Osteoblast (primary cell): Measurements from ENCODE around the gene FHIT. TPM values are rescaled to one million over a fixed set of nuclear protein-coding genes. Genes with fewer than 3 reads are reported as not detected.

Experiments used
- DNase-seq: peaks from one replicate; pipeline ENCODE4 v3.0.0; 2011; ENCODE audit warnings: low spot score, mixed read lengths; ENCODE audit not compliant: insufficient read length; ENCODE audit errors: missing footprints
- H2AFZ ChIP-seq: 2 replicates; pipeline ENCODE4 v1.6.0; 2011; ENCODE audit warnings: mild to moderate bottlenecking, low read length
- H3K27ac ChIP-seq: 2 replicates; pipeline ENCODE4 v1.5.1; 2011; ENCODE audit warnings: mild to moderate bottlenecking, low read depth, low read length, moderate library complexity
- H3K27me3 ChIP-seq: 2 replicates; pipeline ENCODE4 v1.6.0; 2012; ENCODE audit warnings: mild to moderate bottlenecking, control low read depth, inconsistent platforms, low read length, moderate library complexity; ENCODE audit not compliant: insufficient read depth
- H3K36me3 ChIP-seq: 2 replicates; pipeline ENCODE4 v1.5.1; 2011; ENCODE audit warnings: mild to moderate bottlenecking, low read length, control low read depth, moderate library complexity; ENCODE audit not compliant: insufficient read depth
- H3K4me1 ChIP-seq: 2 replicates; pipeline ENCODE4 v1.5.1; 2011; ENCODE audit warnings: mild to moderate bottlenecking, low read length, control low read depth, moderate library complexity; ENCODE audit not compliant: insufficient read depth
- H3K4me2 ChIP-seq: 2 replicates; pipeline ENCODE4 v1.6.0; 2011; ENCODE audit warnings: mild to moderate bottlenecking, low read length; ENCODE audit not compliant: insufficient read depth
- H3K4me3 ChIP-seq: fragments of 200-600 bp; sonication (generic); 3 replicates; pipeline ENCODE4 v1.5.1; 2012; ENCODE audit warnings: mild to moderate bottlenecking, low read length, inconsistent platforms; ENCODE audit not compliant: insufficient read depth
- H3K79me2 ChIP-seq: 2 replicates; pipeline ENCODE4 v1.6.0; 2012; ENCODE audit warnings: mild to moderate bottlenecking, low read length, control low read depth, inconsistent platforms; ENCODE audit not compliant: insufficient read depth
- H3K9me3 ChIP-seq: 2 replicates; pipeline ENCODE4 v1.5.1; 2011; ENCODE audit warnings: low read depth, low read length, control low read depth
- H4K20me1 ChIP-seq: 2 replicates; pipeline ENCODE4 v1.6.0; 2012; ENCODE audit warnings: mild to moderate bottlenecking, low read length, control low read depth; ENCODE audit not compliant: insufficient read depth
- total RNA-seq: library from RNA; depleted of rRNA; stranded (reverse); fragments of >200 nt; gene quantifications from 2 replicates; pipeline ENCODE4 v1.2.3, GENCODE V29; 2012
- TF ChIP-seq, protein P1 (sequence below): IDR thresholded peaks from 2 replicates; pipeline ENCODE4 v1.5.1; 2011; ENCODE audit warnings: mild to moderate bottlenecking, low read depth, low read length, moderate library complexity; ENCODE audit errors: extremely low read depth

The FHIT gene
- total RNA-seq, 1 donor = 3.3 TPM

DNA sequence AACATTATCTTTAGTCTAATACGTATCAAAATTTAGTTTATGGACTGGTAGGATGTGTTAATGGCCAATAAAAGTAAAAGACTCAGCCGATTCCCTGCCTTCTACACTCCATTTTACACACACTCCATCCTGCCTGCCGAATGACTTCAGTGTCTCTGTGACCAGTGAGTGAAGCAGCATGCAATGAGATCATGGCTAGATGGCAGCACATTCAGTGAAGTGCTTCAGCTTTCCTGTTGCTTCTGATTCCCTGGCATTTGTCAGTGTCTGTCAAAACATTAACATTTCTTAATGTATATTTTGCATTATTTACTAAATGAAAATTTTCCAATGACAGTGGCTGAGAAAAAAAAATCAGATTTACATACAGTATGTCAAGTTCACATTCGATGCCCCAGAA, 412.0 kb downstream of the FHIT start:
- peak; percentile 26 for DNase-seq
- Histone ChIP-seq H3K79me2 (no peaks in the 10 kb centered on the region), H3K9me3 (no peaks in the 10 kb centered on the region), H2AFZ (no peak overlapping the region), H3K27ac (no peak overlapping the region), H3K36me3 (no peaks in the 10 kb centered on the region), H3K4me1 (no peaks in the 10 kb centered on the region), H4K20me1 (no peaks in the 10 kb centered on the region), H3K4me3 (no peak overlapping the region), H3K4me2 (no peak overlapping the region), H3K27me3 (no peaks in the 10 kb centered on the region)
- TF ChIP-seq, protein P1, sequence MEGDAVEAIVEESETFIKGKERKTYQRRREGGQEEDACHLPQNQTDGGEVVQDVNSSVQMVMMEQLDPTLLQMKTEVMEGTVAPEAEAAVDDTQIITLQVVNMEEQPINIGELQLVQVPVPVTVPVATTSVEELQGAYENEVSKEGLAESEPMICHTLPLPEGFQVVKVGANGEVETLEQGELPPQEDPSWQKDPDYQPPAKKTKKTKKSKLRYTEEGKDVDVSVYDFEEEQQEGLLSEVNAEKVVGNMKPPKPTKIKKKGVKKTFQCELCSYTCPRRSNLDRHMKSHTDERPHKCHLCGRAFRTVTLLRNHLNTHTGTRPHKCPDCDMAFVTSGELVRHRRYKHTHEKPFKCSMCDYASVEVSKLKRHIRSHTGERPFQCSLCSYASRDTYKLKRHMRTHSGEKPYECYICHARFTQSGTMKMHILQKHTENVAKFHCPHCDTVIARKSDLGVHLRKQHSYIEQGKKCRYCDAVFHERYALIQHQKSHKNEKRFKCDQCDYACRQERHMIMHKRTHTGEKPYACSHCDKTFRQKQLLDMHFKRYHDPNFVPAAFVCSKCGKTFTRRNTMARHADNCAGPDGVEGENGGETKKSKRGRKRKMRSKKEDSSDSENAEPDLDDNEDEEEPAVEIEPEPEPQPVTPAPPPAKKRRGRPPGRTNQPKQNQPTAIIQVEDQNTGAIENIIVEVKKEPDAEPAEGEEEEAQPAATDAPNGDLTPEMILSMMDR = no peak

DNA sequence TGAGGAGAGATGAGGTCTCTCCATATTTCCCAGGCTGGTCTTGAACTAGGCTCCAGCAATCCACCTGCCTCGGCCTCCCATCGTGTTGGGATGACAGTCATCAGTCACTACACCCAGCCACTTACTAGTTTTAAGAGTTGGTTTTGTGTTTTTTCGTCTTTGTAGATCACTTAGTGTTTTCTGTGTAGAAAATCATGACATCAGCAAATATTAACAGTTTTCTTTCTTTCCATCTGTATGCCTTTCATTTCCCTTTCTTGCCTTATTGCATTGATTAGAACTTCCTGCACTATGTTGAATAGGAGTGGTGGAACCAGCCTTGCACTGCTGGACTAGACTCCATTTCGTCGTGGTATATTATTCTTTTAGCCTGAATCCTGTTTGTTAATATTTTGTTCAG, 415.5 kb downstream of the FHIT start:
- Histone ChIP-seq H3K4me2 (no peak overlapping the region), H3K27me3 (peaks cover 2% of the 10 kb centered on the region), H3K36me3 (no peaks in the 10 kb centered on the region), H3K27ac (no peak overlapping the region), H4K20me1 (no peaks in the 10 kb centered on the region), H3K4me3 (no peak overlapping the region), H3K4me1 (no peaks in the 10 kb centered on the region), H3K79me2 (no peaks in the 10 kb centered on the region), H3K9me3 (no peaks in the 10 kb centered on the region), H2AFZ (no peak overlapping the region)
- TF ChIP-seq, protein P1 = no peak
- no peak for DNase-seq

DNA sequence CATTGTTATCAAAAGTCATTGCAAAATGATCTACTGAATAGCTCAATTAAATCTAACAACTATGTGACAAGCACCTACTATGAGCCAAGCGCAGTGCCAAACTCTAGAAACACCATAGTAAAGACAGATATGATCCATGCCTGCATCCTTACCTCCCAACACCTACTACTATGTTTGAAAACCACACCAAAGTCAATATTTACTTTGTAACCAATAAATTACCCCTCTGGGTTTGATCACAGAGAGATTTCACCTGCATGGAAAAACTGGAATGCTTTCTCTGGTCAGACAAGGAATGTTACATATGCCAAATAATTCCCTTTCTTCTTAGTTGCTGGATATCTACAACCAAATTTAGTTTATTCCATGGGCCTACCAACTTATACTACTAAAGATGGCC, 422.2 kb downstream of the FHIT start:
- DNase-seq = no peak
- Histone ChIP-seq H3K4me3 (no peak overlapping the region), H3K4me1 (no peaks in the 10 kb centered on the region), H3K27me3 (peaks cover 2% of the 10 kb centered on the region), H3K9me3 (no peaks in the 10 kb centered on the region), H3K4me2 (no peak overlapping the region), H3K27ac (no peak overlapping the region), H2AFZ (no peak overlapping the region), H3K79me2 (no peaks in the 10 kb centered on the region), H4K20me1 (no peaks in the 10 kb centered on the region), H3K36me3 (no peaks in the 10 kb centered on the region)
- TF ChIP-seq, protein P1 = no peak

DNA sequence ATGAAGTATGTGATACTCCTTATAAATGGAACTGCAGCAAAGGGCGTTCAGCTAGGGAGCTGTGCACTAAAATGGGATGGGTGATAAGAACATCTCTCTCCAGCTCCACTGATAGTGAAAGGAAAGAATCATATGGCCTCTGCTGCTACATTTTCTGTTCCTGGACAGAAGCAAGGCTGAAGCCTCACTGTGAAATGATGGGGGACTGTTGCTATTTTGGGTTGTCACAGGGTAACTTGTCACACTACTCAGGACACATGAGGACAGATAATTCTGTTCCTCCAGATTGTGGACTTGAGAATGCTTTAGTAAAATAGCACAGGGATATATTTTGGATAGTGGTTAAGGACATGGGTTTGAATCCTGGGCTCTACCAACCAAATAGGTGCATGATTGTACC, 423.6 kb downstream of the FHIT start:
- H3K27ac ChIP-seq = no peak overlapping the region
- H4K20me1 ChIP-seq = no peaks in the 10 kb centered on the region
- no peaks in the 10 kb centered on the region for H3K9me3 ChIP-seq
- H3K4me2 ChIP-seq = no peak overlapping the region
- no peaks in the 10 kb centered on the region for H3K79me2 ChIP-seq
- TF ChIP-seq, protein P1 = no peak
- peaks cover 2% of the 10 kb centered on the region for H3K27me3 ChIP-seq
- H3K36me3 ChIP-seq = no peaks in the 10 kb centered on the region
- DNase-seq = no peak
- no peak overlapping the region for H2AFZ ChIP-seq
- no peaks in the 10 kb centered on the region for H3K4me1 ChIP-seq
- H3K4me3 ChIP-seq = no peak overlapping the region
